HG02973 (cell line): ENCODE data around the gene SURF2.
A peak's percentile ranks its signal among the peaks of the same experiment; 100 is the strongest.
"Not testable (repeated sequence)": the region's sequence is repeated elsewhere in the genome, so short reads cannot be mapped to it uniquely, and the experiment has no call there.

Experiments used
- ATAC-seq: cut with Tn5 transposase; IDR thresholded peaks from one replicate; pipeline ENCODE4 v1.9.1; 2021; ENCODE audit warnings: moderate library complexity; ENCODE audit not compliant: unreplicated experiment

The SURF2 gene

GRCh38 chr9:133375724-133376654, 19.6 kb downstream of the SURF2 start, which contains the start of the genes STKLD1 and SURF4:
Gene STKLD1 (plus strand): TSS chr9:133376366. CDS start chr9:133376474, 108 bp downstream.
Gene SURF4 (minus strand): TSS chr9:133376060. CDS start chr9:133375969, 91 bp downstream.
- peak; percentile 84 for ATAC-seq

GRCh38 chr9:133377280-133377679, 20.9 kb downstream of the SURF2 start:
- ATAC-seq: not testable (repeated sequence)

GRCh38 chr9:133377721-133378216, 21.4 kb downstream of the SURF2 start:
- ATAC-seq: no peak

- ATAC-seq: no peak
These were observed 22.1 kb downstream of the SURF2 start for GRCh38 chr9:133378408-133378962.

- ATAC-seq: no peak
These were observed 23.1 kb downstream of the SURF2 start for GRCh38 chr9:133379153-133380086.

- ATAC-seq: no peak
These were observed 24.4 kb downstream of the SURF2 start for GRCh38 chr9:133380734-133381133.

GRCh38 chr9:133382507-133383141, 26.3 kb downstream of the SURF2 start:
- ATAC-seq: no peak

GRCh38 chr9:133383438-133383837, 27.1 kb downstream of the SURF2 start:
- ATAC-seq: no peak

- no peak for ATAC-seq
These were observed 28.5 kb downstream of the SURF2 start for GRCh38 chr9:133384736-133385321.

- ATAC-seq: no peak
These were observed 29.1 kb downstream of the SURF2 start for GRCh38 chr9:133385452-133385851.

GRCh38 chr9:133386338-133386737, 30.0 kb downstream of the SURF2 start:
- ATAC-seq: no peak

GRCh38 chr9:133387680-133388079, 31.3 kb downstream of the SURF2 start:
- no peak for ATAC-seq

GRCh38 chr9:133389025-133389557, 32.7 kb downstream of the SURF2 start:
- ATAC-seq: no peak

- no peak for ATAC-seq
These were observed 33.2 kb downstream of the SURF2 start for GRCh38 chr9:133389562-133389961.

- ATAC-seq: no peak
These were observed 34.4 kb downstream of the SURF2 start for GRCh38 chr9:133390713-133391112.

GRCh38 chr9:133391449-133391848, 35.1 kb downstream of the SURF2 start:
- not testable (repeated sequence) for ATAC-seq

- ATAC-seq: not testable (repeated sequence)
These were observed 36.0 kb downstream of the SURF2 start for GRCh38 chr9:133392308-133392707.

GRCh38 chr9:133393399-133393798, 37.0 kb downstream of the SURF2 start:
- no peak for ATAC-seq

GRCh38 chr9:133394687-133395271, 38.4 kb downstream of the SURF2 start:
- no peak for ATAC-seq
